NCI-H1436 (cell line): ENCODE results near the gene PARP4.
"Not testable (repeated sequence)": the region's sequence is repeated elsewhere in the genome, so short reads cannot be mapped to it uniquely, and the experiment has no call there.

ENCODE experiments used
- DNase-seq: peaks from one replicate; lab custom pipeline; 2025; lab: John Stamatoyannopoulos, UW

Gene PARP4

GRCh38 chr13:24505756-24506155 lies 6.8 kb downstream of the PARP4 start:
- DNase-seq, result no peak

GRCh38 chr13:24505256-24505655 lies 7.3 kb downstream of the PARP4 start:
- DNase-seq, result no peak

- no peak for DNase-seq
These were observed 9.2 kb downstream of the PARP4 start for GRCh38 chr13:24503379-24503696.

DNA sequence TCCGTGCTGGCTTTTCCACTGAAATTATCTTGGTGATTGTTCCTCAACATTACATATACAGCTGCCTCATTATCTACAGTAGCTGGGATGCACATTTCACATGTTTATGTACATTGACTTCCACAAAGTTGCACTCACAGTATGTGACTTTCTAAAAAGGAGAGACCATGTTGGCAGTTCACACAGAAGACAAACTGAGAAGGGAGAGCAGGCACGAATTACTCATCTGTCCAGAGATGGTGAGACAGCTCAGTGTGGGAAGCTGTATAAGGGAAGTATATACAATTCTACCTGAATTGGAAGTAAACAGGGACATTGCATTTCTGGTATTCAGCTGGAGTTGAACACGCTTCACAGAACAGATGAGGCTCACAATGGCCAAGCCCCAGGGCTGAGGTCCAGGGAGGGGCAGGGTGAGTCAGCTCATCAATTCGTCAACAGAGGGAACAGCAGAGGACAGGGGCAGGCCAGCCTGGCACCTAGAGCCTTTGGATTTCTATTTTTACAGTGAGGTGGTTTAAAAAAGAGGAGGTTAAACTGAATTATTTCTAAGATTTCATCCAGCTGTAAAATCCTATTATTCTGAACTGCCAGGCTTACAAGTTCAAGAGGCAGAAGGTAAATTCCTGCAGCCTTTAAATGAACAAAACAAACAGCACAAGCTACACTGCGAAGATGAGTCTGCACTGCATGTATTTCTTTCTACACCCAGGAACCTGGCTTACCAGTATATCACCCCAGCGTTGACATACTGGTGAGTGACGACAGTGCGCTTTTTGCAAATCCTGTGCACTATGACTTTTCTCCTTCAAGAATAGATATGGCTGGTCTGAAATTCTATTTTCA lies 9.8 kb downstream of the PARP4 start:
- no peak for DNase-seq

- DNase-seq, result no peak
These were observed 11.6 kb downstream of the PARP4 start for GRCh38 chr13:24500977-24501376.

DNA sequence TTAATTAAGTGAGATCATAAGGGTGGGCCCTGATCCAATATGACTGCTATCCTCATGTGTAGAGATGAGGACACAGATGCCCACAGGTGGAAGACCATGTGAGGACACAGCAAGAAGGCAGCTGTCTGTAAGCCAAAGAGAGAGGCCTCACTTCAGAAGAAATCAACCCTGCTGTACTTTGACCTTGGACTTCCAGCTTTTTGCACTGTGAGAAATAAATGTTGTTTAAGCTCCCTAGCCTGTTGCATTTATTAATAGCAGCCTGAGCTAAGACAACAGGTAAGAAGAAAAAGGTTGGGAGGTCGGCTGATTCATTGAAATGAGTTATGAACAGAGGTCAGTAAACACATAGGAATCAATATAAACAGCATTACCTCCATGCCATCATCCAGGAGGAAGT lies 14.8 kb downstream of the PARP4 start:
- no peak for DNase-seq

- DNase-seq, result not testable (repeated sequence)
These were observed 16.3 kb downstream of the PARP4 start for GRCh38 chr13:24496295-24496694.

GRCh38 chr13:24495151-24495729 lies 17.3 kb downstream of the PARP4 start:
- no peak for DNase-seq

DNA sequence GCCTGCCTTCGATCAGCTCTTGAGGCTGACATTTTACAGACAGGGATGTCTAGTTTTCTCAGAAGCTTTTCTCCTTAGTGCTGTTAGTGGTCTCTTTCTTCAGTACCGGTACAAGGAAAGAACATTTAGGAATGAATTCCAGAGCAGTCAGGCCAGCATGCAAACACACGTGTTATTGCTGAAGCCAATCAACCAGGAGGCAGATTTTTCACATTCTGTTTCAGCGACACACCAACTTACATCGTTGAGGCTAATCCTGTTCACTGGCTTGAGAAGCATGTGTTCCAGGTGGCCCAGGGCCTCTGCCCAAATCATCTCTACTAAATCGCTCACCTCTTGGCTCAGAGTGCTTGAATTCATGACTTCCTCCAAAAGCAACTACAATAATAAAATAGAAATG lies 19.2 kb downstream of the PARP4 start:
- no peak for DNase-seq

DNA sequence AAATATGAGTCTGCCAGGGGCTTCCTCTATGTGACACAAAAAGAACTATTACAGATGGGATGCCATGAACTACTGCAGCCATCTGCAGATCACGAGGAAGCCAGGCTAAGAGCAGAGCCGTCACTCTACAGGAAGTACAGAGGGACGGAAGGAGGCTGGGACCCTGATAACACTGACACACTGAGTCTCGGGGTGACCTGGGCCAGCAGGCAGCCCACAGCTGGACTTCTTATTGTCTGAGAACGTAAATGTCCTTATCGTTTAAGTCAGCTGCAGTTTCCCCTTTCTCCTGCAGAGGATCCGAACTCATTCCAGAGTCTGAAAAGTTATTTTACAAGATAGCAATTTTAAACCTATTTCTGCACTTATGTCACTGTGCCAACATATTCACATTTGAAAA lies 20.7 kb downstream of the PARP4 start:
- DNase-seq, result no peak

DNA sequence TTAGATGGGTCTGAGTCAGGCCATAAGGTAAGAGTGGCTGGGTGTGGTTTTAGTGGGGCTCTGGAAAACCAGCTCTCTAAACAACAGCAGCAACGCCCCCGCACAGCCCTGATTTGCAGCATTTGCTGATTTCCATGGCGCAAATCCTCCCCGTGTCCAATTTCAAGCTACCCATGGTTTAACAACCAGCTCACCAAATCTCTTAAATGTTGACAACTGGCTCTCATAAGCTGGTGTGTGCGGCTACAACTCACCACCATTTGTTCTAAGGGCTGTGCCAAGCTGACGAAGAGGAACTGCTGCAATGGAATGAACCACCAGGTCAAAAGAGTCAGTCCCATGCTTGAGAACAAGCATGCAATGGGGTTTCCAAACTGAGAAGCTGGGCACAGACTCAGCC lies 22.9 kb downstream of the PARP4 start:
- DNase-seq, result no peak

- DNase-seq, result not testable (repeated sequence)
These were observed 24.5 kb downstream of the PARP4 start for GRCh38 chr13:24488092-24488491.

GRCh38 chr13:24486017-24486657 lies 26.4 kb downstream of the PARP4 start:
- not testable (repeated sequence) for DNase-seq

GRCh38 chr13:24473686-24474085 lies 38.9 kb downstream of the PARP4 start:
- no peak for DNase-seq

GRCh38 chr13:24472129-24472528 lies 40.4 kb downstream of the PARP4 start:
- not testable (repeated sequence) for DNase-seq

- DNase-seq, result no peak
These were observed 49.5 kb downstream of the PARP4 start for GRCh38 chr13:24463078-24463477.

- no peak for DNase-seq
These were observed 52.3 kb downstream of the PARP4 start for GRCh38 chr13:24460256-24460655.

- no peak for DNase-seq
These were observed 52.9 kb downstream of the PARP4 start for GRCh38 chr13:24459726-24460125.

GRCh38 chr13:24459234-24459633 lies 53.3 kb downstream of the PARP4 start:
- DNase-seq, result no peak

DNA sequence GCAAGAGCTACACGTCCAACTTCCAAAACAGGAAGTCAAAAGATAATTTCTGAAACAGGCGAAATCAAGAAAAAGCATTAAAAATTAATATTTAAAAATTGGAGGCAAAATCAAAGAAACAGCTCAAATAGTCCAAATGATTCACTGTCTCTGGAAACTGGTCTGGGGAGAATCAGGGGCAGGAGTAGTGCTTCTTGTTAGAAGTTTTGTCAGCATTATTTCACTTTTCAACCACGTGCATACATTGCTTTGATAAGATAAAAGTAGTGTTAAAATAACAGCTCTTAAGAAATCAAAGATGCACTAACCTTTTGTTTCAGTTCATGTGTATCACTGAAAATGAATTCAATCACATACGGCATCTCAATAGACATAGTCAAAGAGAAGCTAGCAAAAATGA lies 53.8 kb downstream of the PARP4 start:
- no peak for DNase-seq

DNA sequence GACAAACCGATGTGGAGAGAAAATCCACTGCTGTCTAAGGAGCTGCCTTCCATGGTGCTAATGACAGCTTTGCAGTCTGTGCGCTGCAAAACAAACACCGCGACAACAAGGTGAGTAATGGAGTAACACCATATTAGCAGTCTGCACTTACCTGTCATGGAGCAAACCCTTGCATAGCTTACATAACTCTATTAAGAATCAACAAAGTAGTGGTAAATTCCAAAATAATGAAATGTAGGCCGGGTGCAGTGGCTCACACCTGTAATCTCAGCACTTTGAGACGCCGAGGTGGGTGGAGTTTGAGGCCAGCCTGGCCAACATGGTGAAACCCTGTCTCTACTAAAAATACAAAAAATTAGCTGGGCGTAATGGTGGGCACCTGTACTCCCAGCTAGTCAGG lies 56.2 kb downstream of the PARP4 start:
- DNase-seq, result no peak

DNA sequence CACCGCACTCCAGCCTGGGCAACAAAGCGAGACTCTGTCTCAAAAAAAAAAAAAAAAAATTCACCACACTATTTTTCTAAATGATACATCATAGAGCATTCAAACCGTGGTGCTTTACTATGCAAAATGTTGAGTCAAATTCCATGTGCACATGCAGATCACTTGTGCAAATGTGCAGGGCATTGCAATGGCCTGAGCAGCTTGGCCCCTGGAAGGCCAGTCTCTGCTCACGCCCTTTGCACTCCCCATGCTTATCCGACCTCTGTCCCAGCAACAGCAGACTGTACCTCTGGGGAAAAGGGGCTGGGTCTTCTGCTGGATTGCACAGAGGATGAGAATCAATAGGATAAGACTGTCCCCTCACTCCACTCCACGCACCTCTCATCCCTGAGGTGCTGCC lies 58.5 kb downstream of the PARP4 start:
- no peak for DNase-seq

- no peak for DNase-seq
These were observed 60.5 kb downstream of the PARP4 start for GRCh38 chr13:24452044-24452443.
